Neural cell (in vitro differentiated cells): ENCODE measurements around the gene LIMS1.
"Not testable (repeated sequence)": the region's sequence is repeated elsewhere in the genome, so short reads cannot be mapped to it uniquely, and the experiment has no call there.

ENCODE experiments used
- EZH2 ChIP-seq: fragments of 200-600, 300-800 bp; shearing (Covaris generic), sonication (generic); IDR thresholded peaks from 2 replicates; pipeline ENCODE4 v1.6.1; 2014; ENCODE audit warnings: antibody characterized with exemption, low read length, borderline replicate concordance, mild to moderate bottlenecking; ENCODE audit not compliant: insufficient read depth, poor library complexity, severe bottlenecking
- POLR2AphosphoS5 ChIP-seq: IDR thresholded peaks from 2 replicates; pipeline ENCODE4 v1.6.1; 2012

DNA sequence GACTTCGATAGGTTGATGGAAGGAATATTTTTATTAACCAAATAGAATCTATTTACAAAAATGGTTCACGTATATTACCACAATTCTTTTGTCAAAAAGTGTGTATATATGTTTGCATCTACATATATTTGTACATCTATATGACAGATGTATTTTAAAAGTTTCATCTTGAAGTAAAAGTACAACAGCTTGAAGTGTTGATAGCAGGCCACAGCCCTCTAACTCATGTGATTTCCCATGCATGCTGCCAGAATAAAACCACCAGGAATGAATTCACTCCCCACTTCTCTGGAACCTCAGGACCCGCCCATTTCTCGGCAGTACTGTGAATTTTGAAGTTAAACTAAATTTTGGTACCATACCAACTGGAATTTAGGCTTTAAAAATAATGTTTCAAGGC is 26.6 kb upstream of the LIMS1 start:
- not testable (repeated sequence) for TF ChIP-seq POLR2AphosphoS5, EZH2
